GM12878 (cell line): Measurements from ENCODE around the gene IGLL5. TPM values are rescaled to one million over a fixed set of nuclear protein-coding genes. Genes with fewer than 3 reads are reported as not detected.

Experiments
- BACH1 ChIP-seq: fragments of 450-650 bp; IDR thresholded peaks from 2 replicates; pipeline ENCODE4 v1.6.1; 2017; ENCODE audit warnings: mild to moderate bottlenecking, borderline replicate concordance
- CREB1 ChIP-seq: IDR thresholded peaks from 2 replicates; pipeline ENCODE4 v1.6.1; 2012; ENCODE audit warnings: low read depth, mild to moderate bottlenecking, inconsistent platforms
- EED ChIP-seq: sonication (generic); IDR thresholded peaks from 2 replicates; pipeline ENCODE4 v1.6.1; 2016; ENCODE audit warnings: antibody characterized with exemption, low read depth
- GATAD2B ChIP-seq: fragments of 450-650 bp; conservative IDR thresholded peaks from 2 replicates; pipeline ENCODE4 v1.6.1; 2017; ENCODE audit warnings: low read depth, mild to moderate bottlenecking, moderate library complexity
- JUND ChIP-seq: IDR thresholded peaks from 2 replicates; pipeline ENCODE4 v1.6.1; 2012; ENCODE audit warnings: low read depth, mild to moderate bottlenecking, low read length, improper control_type of control experiment, moderate library complexity
- NR2C1 ChIP-seq: fragments of 450-650 bp; IDR thresholded peaks from 2 replicates; pipeline ENCODE4 v1.6.1; 2017; ENCODE audit warnings: antibody characterized with exemption, mild to moderate bottlenecking, moderate library complexity
- POLR2A ChIP-seq: IDR thresholded peaks from 2 replicates; pipeline ENCODE4 v1.6.1; 2011; ENCODE audit warnings: low read depth, mild to moderate bottlenecking, low read length
- POLR2AphosphoS2 ChIP-seq: IDR thresholded peaks from 2 replicates; pipeline ENCODE4 v1.6.1; 2011; ENCODE audit warnings: low read depth, mild to moderate bottlenecking, low read length, improper control_type of control experiment, moderate library complexity
- POLR2AphosphoS5 ChIP-seq: IDR thresholded peaks from 2 replicates; pipeline ENCODE4 v1.6.1; 2011; ENCODE audit warnings: mild to moderate bottlenecking, low read length, inconsistent platforms
- SMAD5 ChIP-seq: IDR thresholded peaks from 2 replicates; pipeline ENCODE4 v1.6.1; 2016; ENCODE audit warnings: antibody characterized with exemption, low read depth
- SRF ChIP-seq, 2 experiments: IDR thresholded peaks; 2 replicates each; pipeline ENCODE4 v1.6.1; 2011; ENCODE audit warnings: low read depth in 2 of 2, low read length in 2 of 2, mild to moderate bottlenecking in 1 of 2, moderate library complexity in 1 of 2
- ZSCAN29 ChIP-seq: fragments of 450-650 bp; IDR thresholded peaks from 2 replicates; pipeline ENCODE4 v1.6.1; 2017; ENCODE audit warnings: mild to moderate bottlenecking, moderate library complexity
- polyA plus RNA-seq, 11 experiments: library from polyadenylated mRNA; depleted of rRNA in 4 of 11; unstranded in 6 of 11; stranded (reverse) in 5 of 11; fragments of >200 nt; fragmentation: Nextera tagmentation in 4 of 11; fragmentation: Illumina TruSeq in 1 of 11; extraction: Ambion mirVana in 4 of 11; extraction: Trizol in 1 of 11; gene quantifications; 1 replicate in 1 of 11; 2 replicates in 10 of 11; pipeline versions ENCODE4 v1.2.1 to v1.2.3, GENCODE V29; 2011 to 2016; ENCODE audit warnings: inconsistent platforms in 2 of 11, missing spikeins in 2 of 11, low read depth in 1 of 11
- total RNA-seq, 4 experiments: library from RNA; depleted of rRNA in 3 of 4; stranded (reverse); fragments of >200 nt in 3 of 4; fragmentation: Illumina TruSeq in 1 of 4; extraction: Trizol in 1 of 4; gene quantifications; 2 replicates each; pipeline versions ENCODE4 v1.2.1 to v1.2.3, GENCODE V29; 2013 to 2021
- TF ChIP-seq, protein P1 (sequence below): fragments of 450-650 bp; formaldehyde crosslinking; IDR thresholded peaks from 2 replicates; pipeline ENCODE4 v1.5.0; 2022; ENCODE audit warnings: mild to moderate bottlenecking, missing genetic modification characterization
- TF ChIP-seq, protein P2 (sequence below): fragments of 450-650 bp; IDR thresholded peaks from 2 replicates; pipeline ENCODE4 v1.6.1; 2017; ENCODE audit warnings: mild to moderate bottlenecking, moderate library complexity
- TF ChIP-seq, protein P3 (sequence below): fragments of 450-650 bp; IDR thresholded peaks from 2 replicates; pipeline ENCODE4 v1.6.1; 2018; ENCODE audit warnings: mild to moderate bottlenecking, low read depth, moderate library complexity; ENCODE audit not compliant: partially characterized antibody
- TF ChIP-seq, protein P4 (sequence below): fragments of 450-650 bp; formaldehyde crosslinking; IDR thresholded peaks from 2 replicates; pipeline ENCODE4 v1.4.0; 2022; ENCODE audit warnings: mild to moderate bottlenecking, moderate library complexity

The IGLL5 gene
- total and polyA plus RNA-seq, 10 of the 15 experiments (the other 5 are each of a cell fraction or from before 2014, with no cell fraction given) = not detected

DNA sequence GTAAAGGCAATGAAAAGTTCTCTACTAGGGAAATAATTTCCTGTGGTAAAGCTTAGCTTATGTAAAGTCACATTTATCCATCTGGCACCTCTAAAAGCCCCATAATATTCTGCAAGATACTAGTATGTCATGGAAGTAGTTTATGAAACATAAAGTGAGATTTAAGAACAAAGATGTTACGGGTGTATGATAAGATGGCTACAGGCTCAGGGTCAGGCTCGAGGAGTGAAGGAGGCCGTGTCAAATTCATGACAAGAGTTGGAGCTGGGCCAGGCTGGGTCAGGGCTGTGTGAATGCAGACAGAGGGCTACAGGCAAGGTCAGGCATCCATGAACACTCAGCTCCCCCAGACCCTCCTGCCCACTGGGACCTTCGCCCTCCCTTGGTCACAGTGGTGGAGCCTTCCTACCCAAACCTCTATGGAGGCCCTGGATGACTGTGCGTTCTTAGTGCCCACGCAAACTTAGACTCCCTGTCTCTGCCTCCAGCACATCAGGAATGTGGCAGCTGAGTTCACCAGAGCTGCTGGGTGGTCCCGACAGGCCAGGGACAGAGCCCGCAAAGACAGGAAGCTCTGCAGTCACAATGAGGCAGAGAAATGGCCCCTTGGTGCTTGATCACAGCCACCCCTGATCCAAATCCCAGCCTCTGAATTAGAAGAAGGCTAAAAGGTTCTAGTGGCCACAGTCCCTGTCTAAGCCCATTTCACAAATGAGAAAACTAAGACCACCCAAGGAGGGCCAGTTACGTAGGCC, 14.8 kb downstream of the IGLL5 start (continued):
- TF ChIP-seq, protein P1, sequence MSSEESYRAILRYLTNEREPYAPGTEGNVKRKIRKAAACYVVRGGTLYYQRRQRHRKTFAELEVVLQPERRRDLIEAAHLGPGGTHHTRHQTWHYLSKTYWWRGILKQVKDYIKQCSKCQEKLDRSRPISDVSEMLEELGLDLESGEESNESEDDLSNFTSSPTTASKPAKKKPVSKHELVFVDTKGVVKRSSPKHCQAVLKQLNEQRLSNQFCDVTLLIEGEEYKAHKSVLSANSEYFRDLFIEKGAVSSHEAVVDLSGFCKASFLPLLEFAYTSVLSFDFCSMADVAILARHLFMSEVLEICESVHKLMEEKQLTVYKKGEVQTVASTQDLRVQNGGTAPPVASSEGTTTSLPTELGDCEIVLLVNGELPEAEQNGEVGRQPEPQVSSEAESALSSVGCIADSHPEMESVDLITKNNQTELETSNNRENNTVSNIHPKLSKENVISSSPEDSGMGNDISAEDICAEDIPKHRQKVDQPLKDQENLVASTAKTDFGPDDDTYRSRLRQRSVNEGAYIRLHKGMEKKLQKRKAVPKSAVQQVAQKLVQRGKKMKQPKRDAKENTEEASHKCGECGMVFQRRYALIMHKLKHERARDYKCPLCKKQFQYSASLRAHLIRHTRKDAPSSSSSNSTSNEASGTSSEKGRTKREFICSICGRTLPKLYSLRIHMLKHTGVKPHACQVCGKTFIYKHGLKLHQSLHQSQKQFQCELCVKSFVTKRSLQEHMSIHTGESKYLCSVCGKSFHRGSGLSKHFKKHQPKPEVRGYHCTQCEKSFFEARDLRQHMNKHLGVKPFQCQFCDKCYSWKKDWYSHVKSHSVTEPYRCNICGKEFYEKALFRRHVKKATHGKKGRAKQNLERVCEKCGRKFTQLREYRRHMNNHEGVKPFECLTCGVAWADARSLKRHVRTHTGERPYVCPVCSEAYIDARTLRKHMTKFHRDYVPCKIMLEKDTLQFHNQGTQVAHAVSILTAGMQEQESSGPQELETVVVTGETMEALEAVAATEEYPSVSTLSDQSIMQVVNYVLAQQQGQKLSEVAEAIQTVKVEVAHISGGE (CRISPR knock-in tag) = peak; percentile 24; the same call in 1 of the 2 replicates
- peak; percentile 8; the same call in 1 of the 2 replicates for TF ChIP-seq BACH1
- peak; percentile 4 for TF ChIP-seq POLR2AphosphoS5
- TF ChIP-seq, protein P2, sequence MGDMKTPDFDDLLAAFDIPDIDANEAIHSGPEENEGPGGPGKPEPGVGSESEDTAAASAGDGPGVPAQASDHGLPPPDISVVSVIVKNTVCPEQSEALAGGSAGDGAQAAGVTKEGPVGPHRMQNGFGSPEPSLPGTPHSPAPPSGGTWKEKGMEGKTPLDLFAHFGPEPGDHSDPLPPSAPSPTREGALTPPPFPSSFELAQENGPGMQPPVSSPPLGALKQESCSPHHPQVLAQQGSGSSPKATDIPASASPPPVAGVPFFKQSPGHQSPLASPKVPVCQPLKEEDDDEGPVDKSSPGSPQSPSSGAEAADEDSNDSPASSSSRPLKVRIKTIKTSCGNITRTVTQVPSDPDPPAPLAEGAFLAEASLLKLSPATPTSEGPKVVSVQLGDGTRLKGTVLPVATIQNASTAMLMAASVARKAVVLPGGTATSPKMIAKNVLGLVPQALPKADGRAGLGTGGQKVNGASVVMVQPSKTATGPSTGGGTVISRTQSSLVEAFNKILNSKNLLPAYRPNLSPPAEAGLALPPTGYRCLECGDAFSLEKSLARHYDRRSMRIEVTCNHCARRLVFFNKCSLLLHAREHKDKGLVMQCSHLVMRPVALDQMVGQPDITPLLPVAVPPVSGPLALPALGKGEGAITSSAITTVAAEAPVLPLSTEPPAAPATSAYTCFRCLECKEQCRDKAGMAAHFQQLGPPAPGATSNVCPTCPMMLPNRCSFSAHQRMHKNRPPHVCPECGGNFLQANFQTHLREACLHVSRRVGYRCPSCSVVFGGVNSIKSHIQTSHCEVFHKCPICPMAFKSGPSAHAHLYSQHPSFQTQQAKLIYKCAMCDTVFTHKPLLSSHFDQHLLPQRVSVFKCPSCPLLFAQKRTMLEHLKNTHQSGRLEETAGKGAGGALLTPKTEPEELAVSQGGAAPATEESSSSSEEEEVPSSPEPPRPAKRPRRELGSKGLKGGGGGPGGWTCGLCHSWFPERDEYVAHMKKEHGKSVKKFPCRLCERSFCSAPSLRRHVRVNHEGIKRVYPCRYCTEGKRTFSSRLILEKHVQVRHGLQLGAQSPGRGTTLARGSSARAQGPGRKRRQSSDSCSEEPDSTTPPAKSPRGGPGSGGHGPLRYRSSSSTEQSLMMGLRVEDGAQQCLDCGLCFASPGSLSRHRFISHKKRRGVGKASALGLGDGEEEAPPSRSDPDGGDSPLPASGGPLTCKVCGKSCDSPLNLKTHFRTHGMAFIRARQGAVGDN = peak; percentile 60
- TF ChIP-seq JUND = no peak
- TF ChIP-seq POLR2AphosphoS2 = peak; percentile 28; the same call in 1 of the 2 replicates
- peak; percentile 44; the same call in 1 of the 2 replicates for TF ChIP-seq GATAD2B
- 0 out of 2 replicates have a peak, but pooled peaks have one; percentile 5 for TF ChIP-seq CREB1
- peak; percentile 6; the same call in 1 of the 2 replicates for TF ChIP-seq NR2C1
- 0 out of 2 replicates have a peak, but pooled peaks have one; percentile 28 for TF ChIP-seq EED
- no peak for TF ChIP-seq ZSCAN29
- TF ChIP-seq, protein P3, sequence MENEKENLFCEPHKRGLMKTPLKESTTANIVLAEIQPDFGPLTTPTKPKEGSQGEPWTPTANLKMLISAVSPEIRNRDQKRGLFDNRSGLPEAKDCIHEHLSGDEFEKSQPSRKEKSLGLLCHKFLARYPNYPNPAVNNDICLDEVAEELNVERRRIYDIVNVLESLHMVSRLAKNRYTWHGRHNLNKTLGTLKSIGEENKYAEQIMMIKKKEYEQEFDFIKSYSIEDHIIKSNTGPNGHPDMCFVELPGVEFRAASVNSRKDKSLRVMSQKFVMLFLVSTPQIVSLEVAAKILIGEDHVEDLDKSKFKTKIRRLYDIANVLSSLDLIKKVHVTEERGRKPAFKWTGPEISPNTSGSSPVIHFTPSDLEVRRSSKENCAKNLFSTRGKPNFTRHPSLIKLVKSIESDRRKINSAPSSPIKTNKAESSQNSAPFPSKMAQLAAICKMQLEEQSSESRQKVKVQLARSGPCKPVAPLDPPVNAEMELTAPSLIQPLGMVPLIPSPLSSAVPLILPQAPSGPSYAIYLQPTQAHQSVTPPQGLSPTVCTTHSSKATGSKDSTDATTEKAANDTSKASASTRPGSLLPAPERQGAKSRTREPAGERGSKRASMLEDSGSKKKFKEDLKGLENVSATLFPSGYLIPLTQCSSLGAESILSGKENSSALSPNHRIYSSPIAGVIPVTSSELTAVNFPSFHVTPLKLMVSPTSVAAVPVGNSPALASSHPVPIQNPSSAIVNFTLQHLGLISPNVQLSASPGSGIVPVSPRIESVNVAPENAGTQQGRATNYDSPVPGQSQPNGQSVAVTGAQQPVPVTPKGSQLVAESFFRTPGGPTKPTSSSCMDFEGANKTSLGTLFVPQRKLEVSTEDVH = no peak
- TF ChIP-seq POLR2A = peak; percentile 69; the same call in 1 of the 2 replicates
- peak; percentile 29; the same call in 1 of the 2 replicates for TF ChIP-seq SMAD5
- TF ChIP-seq SRF (IDR thresholded peaks at IDR 0.05; ENCODE audit: low read depth in 2 of 2, low read length in 2 of 2) = no peak
- TF ChIP-seq, protein P4, sequence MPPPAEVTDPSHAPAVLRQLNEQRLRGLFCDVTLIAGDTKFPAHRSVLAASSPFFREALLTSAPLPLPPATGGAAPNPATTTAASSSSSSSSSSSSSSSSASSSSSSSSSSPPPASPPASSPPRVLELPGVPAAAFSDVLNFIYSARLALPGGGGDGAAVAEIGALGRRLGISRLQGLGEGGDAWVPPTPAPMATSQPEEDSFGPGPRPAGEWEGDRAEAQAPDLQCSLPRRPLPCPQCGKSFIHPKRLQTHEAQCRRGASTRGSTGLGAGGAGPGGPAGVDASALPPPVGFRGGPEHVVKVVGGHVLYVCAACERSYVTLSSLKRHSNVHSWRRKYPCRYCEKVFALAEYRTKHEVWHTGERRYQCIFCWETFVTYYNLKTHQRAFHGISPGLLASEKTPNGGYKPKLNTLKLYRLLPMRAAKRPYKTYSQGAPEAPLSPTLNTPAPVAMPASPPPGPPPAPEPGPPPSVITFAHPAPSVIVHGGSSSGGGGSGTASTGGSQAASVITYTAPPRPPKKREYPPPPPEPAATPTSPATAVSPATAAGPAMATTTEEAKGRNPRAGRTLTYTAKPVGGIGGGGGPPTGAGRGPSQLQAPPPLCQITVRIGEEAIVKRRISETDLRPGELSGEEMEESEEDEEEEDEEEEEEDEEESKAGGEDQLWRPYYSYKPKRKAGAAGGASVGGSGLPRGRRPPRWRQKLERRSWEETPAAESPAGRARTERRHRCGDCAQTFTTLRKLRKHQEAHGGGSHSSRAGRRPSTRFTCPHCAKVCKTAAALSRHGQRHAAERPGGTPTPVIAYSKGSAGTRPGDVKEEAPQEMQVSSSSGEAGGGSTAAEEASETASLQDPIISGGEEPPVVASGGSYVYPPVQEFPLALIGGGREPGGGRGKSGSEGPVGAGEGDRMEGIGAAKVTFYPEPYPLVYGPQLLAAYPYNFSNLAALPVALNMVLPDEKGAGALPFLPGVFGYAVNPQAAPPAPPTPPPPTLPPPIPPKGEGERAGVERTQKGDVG (CRISPR knock-in tag) = 0 out of 2 replicates have a peak, but pooled peaks have one; percentile 2
